Lung (tissue), 12 donors: Measurements from ENCODE around the gene MMS19. TPM values are rescaled to one million over a fixed set of nuclear protein-coding genes. Genes with fewer than 3 reads are reported as not detected.

Experiments used
- ATAC-seq: fragments of 200-7000 bp; cut with Tn5 transposase; one replicate; pipeline ENCODE4 v1.9.1; 2020; ENCODE audit warnings: moderate number of reproducible peaks; ENCODE audit not compliant: insufficient read depth, low FRiP score
- DNase-seq, 3 donors: peaks; one replicate each; pipeline ENCODE4 v3.0.0-alpha.2; 2013 to 2017
- H3K27ac ChIP-seq, 2 donors: one replicate each; pipeline ENCODE4 v1.5.1; 2013; ENCODE audit warnings: mild to moderate bottlenecking in 2 of 2, moderate library complexity in 2 of 2, control low read depth in 1 of 2, inconsistent platforms in 1 of 2, low read depth in 1 of 2, low read length in 1 of 2
- H3K27me3 ChIP-seq, 3 donors: one replicate each; pipeline ENCODE4 v1.5.1; 2013; ENCODE audit warnings: low read length in 2 of 3; ENCODE audit not compliant: control insufficient read depth in 3 of 3, insufficient read depth in 3 of 3
- H3K36me3 ChIP-seq, 4 donors: one replicate each; pipeline ENCODE4 v1.5.1; 2013; ENCODE audit warnings: low read length in 4 of 4, mild to moderate bottlenecking in 1 of 4, moderate library complexity in 1 of 4; ENCODE audit not compliant: control insufficient read depth in 4 of 4, insufficient read depth in 4 of 4
- H3K4me1 ChIP-seq, 5 donors: one replicate each; pipeline ENCODE4 v1.5.1; 2013; ENCODE audit warnings: low read length in 5 of 5, mild to moderate bottlenecking in 2 of 5, moderate library complexity in 1 of 5; ENCODE audit not compliant: control insufficient read depth in 5 of 5, insufficient read depth in 5 of 5
- H3K4me3 ChIP-seq: one replicate; pipeline ENCODE4 v1.5.1; 2013; ENCODE audit warnings: mild to moderate bottlenecking, control low read depth, moderate library complexity
- H3K9ac ChIP-seq, 2 donors: one replicate each; pipeline ENCODE4 v1.5.1; 2013; ENCODE audit warnings: low read length in 2 of 2, control low read depth in 1 of 2; ENCODE audit not compliant: insufficient read depth in 1 of 2
- H3K9me3 ChIP-seq, 4 donors: one replicate each; pipeline ENCODE4 v1.5.1; 2013; ENCODE audit warnings: low read length in 3 of 4, mild to moderate bottlenecking in 1 of 4, moderate library complexity in 1 of 4; ENCODE audit not compliant: control insufficient read depth in 4 of 4, insufficient read depth in 3 of 4
- CTCF ChIP-seq: IDR thresholded peaks from 2 replicates; pipeline ENCODE4 v1.5.1; 2012; ENCODE audit warnings: mild to moderate bottlenecking; ENCODE audit errors: control extremely low read depth, extremely low read depth
- WGBS, 2 donors: extraction: QIAGEN DNeasy Blood & Tissue Kit; methylation state at CpG; one replicate each; pipeline ENCODE4 v1.1.7; 2013; 5-methylcytosine and 5-hydroxymethylcytosine counted together
- polyA plus RNA-seq, 2 donors: library from polyadenylated mRNA; stranded (reverse); fragments of 200-250 nt; gene quantifications; one replicate each; pipeline ENCODE4 v1.2.1, GENCODE V29; 2013
- total RNA-seq, 2 donors: library from RNA; depleted of rRNA in 1 of 2; stranded (reverse); fragments of >200 nt in 1 of 2; gene quantifications; one replicate each; pipeline ENCODE4 v1.2.1, GENCODE V29; 2014 to 2021
- donor health status: control.
- donor health status: control.
- donor health status: Bipolar disorder and iron deficiency.
- donor health status: healthy.
- donor health status: DM: yes; HTN: yes; CAD: no.

The MMS19 gene
- total and polyA plus RNA-seq, 4 donors = 39.9 to 74.5 (median 62.5) TPM

- H3K4me3 ChIP-seq = no peak overlapping the region
- ATAC-seq (no peak), DNase-seq (no peak)
- H3K9me3 ChIP-seq = no peaks in the 10 kb centered on the region
- 83 to 92% methylated on average over 18 of the region's 18 CpGs for WGBS, 2 donors
- no peak overlapping the region for H3K9ac ChIP-seq
- no peaks in the 10 kb centered on the region for H3K27me3 ChIP-seq
- no peak overlapping the region for H3K27ac ChIP-seq
- no peak for TF ChIP-seq CTCF
- H3K4me1 ChIP-seq = peaks cover 0 to 25% (median 16%) of the 10 kb centered on the region in 5 donors
- no peaks in the 10 kb centered on the region for H3K36me3 ChIP-seq
These were observed 48.4 kb upstream of the MMS19 start for GRCh38 chr10:97546456-97547270.

GRCh38 chr10:97543025-97543546, 44.9 kb upstream of the MMS19 start:
- Histone ChIP-seq H3K4me1 (peaks cover 2 to 25% (median 24%) of the 10 kb centered on the region in 5 donors), H3K27ac (peak overlapping the region; percentile 94 to 95), H3K27me3 (no peaks in the 10 kb centered on the region), H3K9ac (no peak overlapping the region), H3K9me3 (no peaks in the 10 kb centered on the region), H3K4me3 (no peak overlapping the region), H3K36me3 (no peaks in the 10 kb centered on the region)
- peak in 2 of 3 donors; percentile 30 to 49 for DNase-seq
- WGBS, 2 donors = 32 to 33% methylated on average over 10 of the region's 10 CpGs
- no peak for TF ChIP-seq CTCF
- ATAC-seq = peak; percentile 84

- Histone ChIP-seq H3K36me3 (no peaks in the 10 kb centered on the region), H3K27me3 (no peaks in the 10 kb centered on the region), H3K4me1 (peaks cover 2 to 25% (median 24%) of the 10 kb centered on the region in 5 donors), H3K4me3 (no peak overlapping the region), H3K9me3 (no peaks in the 10 kb centered on the region), H3K27ac (peak overlapping the region; percentile 94 to 95), H3K9ac (no peak overlapping the region)
- peak; percentile 76 for ATAC-seq
- DNase-seq = peak in 2 of 3 donors; percentile 16 to 50
- WGBS, 2 donors = 72 to 80% methylated on average over 9 of the region's 9 CpGs
- no peak for TF ChIP-seq CTCF
These were observed 44.2 kb upstream of the MMS19 start for GRCh38 chr10:97542169-97543024.
